Uterus (tissue), 2 donors: ENCODE measurements around the gene NAT14.

Experiments
- CTCF ChIP-seq, 4 experiments: fragments of 200-600 bp in 2 of 4; fragments of 450-650 bp in 2 of 4; sonication (generic) in 2 of 4; IDR thresholded peaks; one replicate each; pipeline ENCODE4 v1.5.1; 2016 to 2019; ENCODE audit warnings: antibody characterized with exemption in 4 of 4, mild to moderate bottlenecking in 2 of 4, moderate library complexity in 1 of 4
- POLR2A ChIP-seq, 2 donors: fragments of 450-650 bp; IDR thresholded peaks; one replicate each; pipeline ENCODE4 v1.6.1; 2016; ENCODE audit warnings: antibody characterized with exemption in 2 of 2, mild to moderate bottlenecking in 1 of 2, moderate library complexity in 1 of 2

- TF ChIP-seq CTCF (IDR thresholded peaks at IDR 0.05) (no peak), POLR2A (IDR thresholded peaks at IDR 0.05) (no peak)
Observed at GRCh38 chr19:55495646-55496349, 10.8 kb downstream of the NAT14 start.
